Peyer's patch (tissue), 4 donors: ENCODE results near the gene GNG12.

Source experiments
- POLR2A ChIP-seq, 2 donors: fragments of 450-650 bp; IDR thresholded peaks; one replicate each; pipeline ENCODE4 v1.5.1; 2017; ENCODE audit warnings: antibody characterized with exemption in 2 of 2, mild to moderate bottlenecking in 2 of 2, moderate library complexity in 2 of 2
- TF ChIP-seq, protein P1 (sequence below), 6 experiments: fragments of 450-650 bp in 4 of 6; fragments of 200-600 bp in 2 of 6; sonication (generic) in 1 of 6; IDR thresholded peaks; one replicate each; pipeline ENCODE4 v1.5.1; 2017 to 2019; ENCODE audit warnings: antibody characterized with exemption in 6 of 6, mild to moderate bottlenecking in 3 of 6, moderate library complexity in 1 of 6

DNA sequence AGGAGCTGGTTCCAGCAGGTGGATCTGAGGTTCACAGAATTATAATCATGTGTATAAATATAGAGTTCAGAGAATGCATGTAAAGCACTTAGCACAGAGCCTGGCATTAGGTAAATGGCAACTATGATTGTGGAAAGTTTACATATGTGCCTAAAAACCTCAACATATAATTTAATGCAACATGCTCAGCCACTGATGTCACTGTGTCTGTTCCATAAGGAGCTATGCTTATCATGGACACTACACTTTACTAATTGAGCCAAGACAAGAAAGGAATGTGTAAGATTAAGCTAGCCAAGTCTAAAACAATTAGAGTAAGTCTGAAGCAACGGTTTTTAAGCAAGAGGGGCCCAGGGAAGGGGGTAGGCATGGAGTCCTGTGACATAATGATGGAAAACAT lies 61.5 kb downstream of the GNG12 start:
- TF ChIP-seq, protein P1, sequence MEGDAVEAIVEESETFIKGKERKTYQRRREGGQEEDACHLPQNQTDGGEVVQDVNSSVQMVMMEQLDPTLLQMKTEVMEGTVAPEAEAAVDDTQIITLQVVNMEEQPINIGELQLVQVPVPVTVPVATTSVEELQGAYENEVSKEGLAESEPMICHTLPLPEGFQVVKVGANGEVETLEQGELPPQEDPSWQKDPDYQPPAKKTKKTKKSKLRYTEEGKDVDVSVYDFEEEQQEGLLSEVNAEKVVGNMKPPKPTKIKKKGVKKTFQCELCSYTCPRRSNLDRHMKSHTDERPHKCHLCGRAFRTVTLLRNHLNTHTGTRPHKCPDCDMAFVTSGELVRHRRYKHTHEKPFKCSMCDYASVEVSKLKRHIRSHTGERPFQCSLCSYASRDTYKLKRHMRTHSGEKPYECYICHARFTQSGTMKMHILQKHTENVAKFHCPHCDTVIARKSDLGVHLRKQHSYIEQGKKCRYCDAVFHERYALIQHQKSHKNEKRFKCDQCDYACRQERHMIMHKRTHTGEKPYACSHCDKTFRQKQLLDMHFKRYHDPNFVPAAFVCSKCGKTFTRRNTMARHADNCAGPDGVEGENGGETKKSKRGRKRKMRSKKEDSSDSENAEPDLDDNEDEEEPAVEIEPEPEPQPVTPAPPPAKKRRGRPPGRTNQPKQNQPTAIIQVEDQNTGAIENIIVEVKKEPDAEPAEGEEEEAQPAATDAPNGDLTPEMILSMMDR (IDR thresholded peaks at IDR 0.05), result no peak
- no peak for TF ChIP-seq POLR2A (IDR thresholded peaks at IDR 0.05)
